Fibroblast of skin of abdomen (primary cell): ENCODE data around the gene RNF31.

Experiments used
- DNase-seq: peaks from one replicate; pipeline ENCODE4 v3.0.0-alpha.2; 2013

Gene RNF31

GRCh38 chr14:24204163-24205146, 57.2 kb downstream of the RNF31 start:
- no peak for DNase-seq

GRCh38 chr14:24206260-24207103, 59.2 kb downstream of the RNF31 start:
- no peak for DNase-seq

- no peak for DNase-seq
These were observed 59.8 kb downstream of the RNF31 start for GRCh38 chr14:24207104-24207551.

- DNase-seq: no peak
These were observed 60.3 kb downstream of the RNF31 start for GRCh38 chr14:24207625-24208024.
